Nephron progenitor cell (in vitro differentiated cells): ENCODE data around the gene KLHL36.

Source experiments
- DNase-seq: peaks from one replicate; pipeline ENCODE4 v3.0.0; 2021
- H3K27ac Mint-ChIP-seq: 2 replicates; pipeline ENCODE4 v1.8.0; 2021; ENCODE audit warnings: mild to moderate bottlenecking, moderate library complexity, mixed read lengths
- H3K27me3 Mint-ChIP-seq: 2 replicates; pipeline ENCODE4 v1.8.0; 2021; ENCODE audit warnings: mild to moderate bottlenecking, low read depth, mixed read lengths; ENCODE audit not compliant: poor library complexity
- H3K36me3 Mint-ChIP-seq: 2 replicates; pipeline ENCODE4 v1.8.0; 2021; ENCODE audit warnings: low read depth, mixed read lengths
- H3K4me1 Mint-ChIP-seq: 2 replicates; pipeline ENCODE4 v1.8.0; 2021; ENCODE audit warnings: mixed read lengths
- H3K4me3 Mint-ChIP-seq: 2 replicates; pipeline ENCODE4 v1.8.0; 2021; ENCODE audit warnings: mild to moderate bottlenecking, moderate library complexity, mixed read lengths
- H3K9me3 Mint-ChIP-seq: 2 replicates; pipeline ENCODE4 v1.8.0; 2021; ENCODE audit warnings: mild to moderate bottlenecking, moderate library complexity, mixed read lengths
- CTCF ChIP-seq: fragments of 200-600 bp; sonication (generic); IDR thresholded peaks from 2 replicates; pipeline ENCODE4 v1.5.0; 2021; ENCODE audit warnings: antibody characterized with exemption

Gene KLHL36

GRCh38 chr16:84604477-84605013, 43.8 kb upstream of the KLHL36 start:
- Mint-ChIP-seq H3K4me3 (peak overlapping the region; percentile 72), H3K9me3 (peaks cover 16% of the 10 kb centered on the region), H3K36me3 (peaks cover 51% of the 10 kb centered on the region), H3K4me1 (peaks cover 86% of the 10 kb centered on the region), H3K27me3 (no peaks in the 10 kb centered on the region), H3K27ac (peak overlapping the region; percentile 98)
- peak; percentile 51 for DNase-seq
- no peak for TF ChIP-seq CTCF

- Mint-ChIP-seq H3K4me3 (no peak overlapping the region), H3K36me3 (peaks cover 60% of the 10 kb centered on the region), H3K27ac (peak overlapping the region; percentile 98), H3K27me3 (no peaks in the 10 kb centered on the region), H3K9me3 (peaks cover 16% of the 10 kb centered on the region), H3K4me1 (peaks cover 86% of the 10 kb centered on the region)
- DNase-seq, result no peak
- TF ChIP-seq CTCF, result no peak
Observed at GRCh38 chr16:84605339-84605848, 42.9 kb upstream of the KLHL36 start.

- H3K4me3 Mint-ChIP-seq, result no peak overlapping the region
- peaks cover 68% of the 10 kb centered on the region for H3K36me3 Mint-ChIP-seq
- no peak for DNase-seq
- no peak for TF ChIP-seq CTCF
- H3K9me3 Mint-ChIP-seq, result peaks cover 16% of the 10 kb centered on the region
- H3K4me1 Mint-ChIP-seq, result peaks cover 86% of the 10 kb centered on the region
- peak overlapping the region; percentile 39 for H3K27ac Mint-ChIP-seq
- no peaks in the 10 kb centered on the region for H3K27me3 Mint-ChIP-seq
Observed at GRCh38 chr16:84606081-84606875, 42.0 kb upstream of the KLHL36 start.

GRCh38 chr16:84607061-84607460, 41.2 kb upstream of the KLHL36 start:
- no peak for DNase-seq
- no peaks in the 10 kb centered on the region for H3K27me3 Mint-ChIP-seq
- peaks cover 16% of the 10 kb centered on the region for H3K9me3 Mint-ChIP-seq
- H3K27ac Mint-ChIP-seq, result peak overlapping the region; percentile 33
- H3K36me3 Mint-ChIP-seq, result peaks cover 76% of the 10 kb centered on the region
- H3K4me1 Mint-ChIP-seq, result peaks cover 86% of the 10 kb centered on the region
- no peak overlapping the region for H3K4me3 Mint-ChIP-seq
- no peak for TF ChIP-seq CTCF

GRCh38 chr16:84607694-84608093, 40.6 kb upstream of the KLHL36 start:
- Mint-ChIP-seq H3K4me1 (peaks cover 81% of the 10 kb centered on the region), H3K27me3 (no peaks in the 10 kb centered on the region), H3K9me3 (peaks cover 16% of the 10 kb centered on the region), H3K4me3 (no peak overlapping the region), H3K27ac (peak overlapping the region; percentile 60), H3K36me3 (peaks cover 78% of the 10 kb centered on the region)
- DNase-seq, result no peak
- TF ChIP-seq CTCF, result no peak
